Ovary (tissue), 9 donors: ENCODE measurements around the gene NPRL2. TPM values are rescaled to one million over a fixed set of nuclear protein-coding genes. Genes with fewer than 3 reads are reported as not detected.

Experiments
- DNase-seq, 5 donors: peaks; one replicate each; pipeline ENCODE4 v3.0.0-alpha.2; 2019 to 2020
- H3K27ac ChIP-seq, 2 donors: fragments of 200-600 bp; one replicate each; pipeline versions ENCODE4 v1.5.1 to v1.8.0; 2019 to 2022
- H3K27me3 ChIP-seq: fragments of 200-600 bp; one replicate; pipeline ENCODE4 v1.8.0; 2022
- H3K36me3 ChIP-seq: fragments of 200-600 bp; sonication (generic); one replicate; pipeline ENCODE4 v1.5.1; 2019
- H3K4me1 ChIP-seq: one replicate; pipeline ENCODE4 v1.8.1; 2013; ENCODE audit warnings: mild to moderate bottlenecking, moderate library complexity; ENCODE audit not compliant: insufficient read depth
- H3K4me3 ChIP-seq: fragments of 200-600 bp; sonication (generic); one replicate; pipeline ENCODE4 v1.5.1; 2017
- H3K9me3 ChIP-seq, 2 donors: fragments of 200-600 bp in 1 of 2; sonication (generic) in 1 of 2; one replicate each; pipeline versions ENCODE4 v1.5.1 to v1.8.1; 2013 to 2019; ENCODE audit warnings: mild to moderate bottlenecking in 1 of 2, moderate library complexity in 1 of 2
- EP300 ChIP-seq: sonication (generic); formaldehyde crosslinking; IDR thresholded peaks from one replicate; pipeline ENCODE4 v1.6.1; 2017; ENCODE audit warnings: antibody characterized with exemption
- POLR2A ChIP-seq: fragments of 450-650 bp; IDR thresholded peaks from one replicate; pipeline ENCODE4 v1.6.1; 2017; ENCODE audit warnings: antibody characterized with exemption, mild to moderate bottlenecking, moderate library complexity
- WGBS, 3 donors: extraction: QIAGEN DNeasy Blood & Tissue Kit in 1 of 3; methylation state at CpG; one replicate each; pipeline versions ENCODE4 v1.1.5 to v1.1.7; 2013 to 2017; 5-methylcytosine and 5-hydroxymethylcytosine counted together
- intact Hi-C, 4 donors: fragments of 100-400 bp; cut with DNase I; formaldehyde crosslinking; loops; one replicate each; pipeline versions ENCODE4 v1.11.0 to v1.15.1; 2022 to 2023
- polyA plus RNA-seq, 2 donors: library from polyadenylated mRNA; stranded (reverse); fragments of 200-250 nt in 1 of 2; fragments of 350-450 nt in 1 of 2; fragmentation: Illumina TruSeq in 1 of 2; extraction: RNeasy Lipid Tissue Mini Kit (QIAGEN cat#74804) in 1 of 2; gene quantifications; one replicate each; pipeline ENCODE4 v1.2.3, GENCODE V29; 2013 to 2014
- total RNA-seq, 7 donors: library from RNA; depleted of rRNA in 2 of 7; stranded (reverse); fragments of >200 nt in 2 of 7; fragmentation: NEBNext Ultra II Directional in 3 of 7; extraction: Animal tissue kit (Norgen Biotek cat#: 25700) in 3 of 7; gene quantifications; one replicate each; pipeline versions ENCODE4 v1.1.0 to v1.2.4, GENCODE V29; 2016 to 2023
- TF ChIP-seq, protein P1 (sequence below), 3 donors: fragments of 450-650 bp in 2 of 3; fragments of 200-600 bp in 1 of 3; IDR thresholded peaks; one replicate each; pipeline versions ENCODE4 v1.5.1 to v1.8.0; 2016 to 2022; ENCODE audit warnings: antibody characterized with exemption in 3 of 3, mild to moderate bottlenecking in 1 of 3
- donor health status: DM: no; HTN: no; CAD: no; lungs with moderate emphysema.
- donor health status: DM: no; HTN: no; CAD: no.
- donor health status: Bipolar disorder and iron deficiency.
- donor health status: DM: yes; HTN: yes; CAD: no.
- donor health status: DM: no; HTN: no; CAD: no.
- donor health status: DM: yes; HTN: yes; CAD: no.

The NPRL2 gene
- total and polyA plus RNA-seq, 9 donors: 19.4 to 26.3 (median 21.9) TPM

DNA sequence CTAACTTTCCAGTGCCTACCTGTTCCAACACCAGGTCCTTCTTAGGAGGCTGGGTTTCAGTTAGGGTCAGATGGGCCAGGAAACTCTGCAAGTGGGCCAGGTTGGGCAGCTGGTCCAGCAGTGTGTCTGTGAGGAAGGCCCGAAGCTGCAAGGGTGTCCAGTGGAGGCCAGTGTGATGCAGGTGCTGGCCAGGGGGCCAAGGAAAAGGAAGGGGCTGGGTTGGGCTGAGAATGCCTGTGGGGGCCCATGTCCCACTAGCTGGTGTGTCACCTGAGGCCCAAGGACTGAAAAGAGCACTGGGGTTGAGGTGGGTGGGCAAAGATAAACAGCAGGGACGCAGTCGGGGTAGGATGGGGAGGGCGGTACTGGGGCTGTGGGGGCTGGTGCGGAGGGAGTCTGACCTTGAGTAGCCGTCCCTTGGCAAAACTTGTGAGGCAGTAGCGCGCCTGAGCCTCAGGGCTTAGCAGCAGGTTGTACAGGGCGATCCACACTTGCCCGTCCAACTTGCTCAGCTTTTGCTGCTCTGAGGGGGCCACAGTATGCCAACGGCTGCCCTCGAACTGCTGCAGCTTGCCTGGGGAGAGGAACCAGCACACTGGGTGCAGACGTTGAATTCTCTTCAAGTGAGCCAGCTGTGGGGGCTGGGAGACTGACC, 8.5 kb downstream of the NPRL2 start:
- TF ChIP-seq, protein P1, sequence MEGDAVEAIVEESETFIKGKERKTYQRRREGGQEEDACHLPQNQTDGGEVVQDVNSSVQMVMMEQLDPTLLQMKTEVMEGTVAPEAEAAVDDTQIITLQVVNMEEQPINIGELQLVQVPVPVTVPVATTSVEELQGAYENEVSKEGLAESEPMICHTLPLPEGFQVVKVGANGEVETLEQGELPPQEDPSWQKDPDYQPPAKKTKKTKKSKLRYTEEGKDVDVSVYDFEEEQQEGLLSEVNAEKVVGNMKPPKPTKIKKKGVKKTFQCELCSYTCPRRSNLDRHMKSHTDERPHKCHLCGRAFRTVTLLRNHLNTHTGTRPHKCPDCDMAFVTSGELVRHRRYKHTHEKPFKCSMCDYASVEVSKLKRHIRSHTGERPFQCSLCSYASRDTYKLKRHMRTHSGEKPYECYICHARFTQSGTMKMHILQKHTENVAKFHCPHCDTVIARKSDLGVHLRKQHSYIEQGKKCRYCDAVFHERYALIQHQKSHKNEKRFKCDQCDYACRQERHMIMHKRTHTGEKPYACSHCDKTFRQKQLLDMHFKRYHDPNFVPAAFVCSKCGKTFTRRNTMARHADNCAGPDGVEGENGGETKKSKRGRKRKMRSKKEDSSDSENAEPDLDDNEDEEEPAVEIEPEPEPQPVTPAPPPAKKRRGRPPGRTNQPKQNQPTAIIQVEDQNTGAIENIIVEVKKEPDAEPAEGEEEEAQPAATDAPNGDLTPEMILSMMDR (IDR thresholded peaks at IDR 0.05): no peak
- no peaks in the 10 kb centered on the region for H3K36me3 ChIP-seq
- 81 to 85% (median 82%) methylated on average over 13 of the region's 13 CpGs for WGBS, 3 donors
- no peak overlapping the region for H3K4me3 ChIP-seq
- H3K4me1 ChIP-seq: peaks cover 17% of the 10 kb centered on the region
- H3K9me3 ChIP-seq: no peaks in the 10 kb centered on the region
- H3K27ac ChIP-seq: no peak overlapping the region
- intact Hi-C loops: no loop called here
- no peaks in the 10 kb centered on the region for H3K27me3 ChIP-seq
- peak in 1 of 5 donors; percentile 36 for DNase-seq

DNA sequence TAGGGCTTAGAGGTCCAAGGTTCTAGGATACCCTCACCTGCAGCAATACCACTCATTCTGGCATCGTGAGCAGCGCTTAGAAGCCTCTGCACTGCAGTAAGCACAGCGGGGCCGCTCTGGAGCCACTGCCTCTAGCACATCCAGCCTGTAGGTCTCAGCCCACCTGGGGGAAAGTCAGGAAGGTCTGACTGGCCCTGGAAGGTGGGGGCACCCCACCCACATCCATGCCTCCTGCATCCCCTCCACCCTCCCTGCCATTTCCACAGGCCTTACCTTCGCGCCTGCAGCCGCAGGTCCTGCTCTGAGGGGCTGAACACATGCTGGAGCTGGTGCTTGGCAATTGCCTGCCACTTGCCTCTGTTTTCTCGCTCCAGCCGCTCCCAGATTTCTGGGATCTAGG, 9.0 kb downstream of the NPRL2 start:
- Histone ChIP-seq H3K4me3 (no peak overlapping the region), H3K9me3 (no peaks in the 10 kb centered on the region), H3K36me3 (no peaks in the 10 kb centered on the region), H3K27me3 (no peaks in the 10 kb centered on the region), H3K27ac (no peak overlapping the region), H3K4me1 (peaks cover 17% of the 10 kb centered on the region)
- WGBS, 3 donors: 93 to 95% (median 94%) methylated on average over 9 of the region's 9 CpGs
- intact Hi-C loops: no loop called here
- no peak for TF ChIP-seq POLR2A
- TF ChIP-seq, protein P1 (IDR thresholded peaks at IDR 0.05): no peak
- no peak for TF ChIP-seq EP300
- peak in 2 of 5 donors; percentile 40 to 42 for DNase-seq

DNA sequence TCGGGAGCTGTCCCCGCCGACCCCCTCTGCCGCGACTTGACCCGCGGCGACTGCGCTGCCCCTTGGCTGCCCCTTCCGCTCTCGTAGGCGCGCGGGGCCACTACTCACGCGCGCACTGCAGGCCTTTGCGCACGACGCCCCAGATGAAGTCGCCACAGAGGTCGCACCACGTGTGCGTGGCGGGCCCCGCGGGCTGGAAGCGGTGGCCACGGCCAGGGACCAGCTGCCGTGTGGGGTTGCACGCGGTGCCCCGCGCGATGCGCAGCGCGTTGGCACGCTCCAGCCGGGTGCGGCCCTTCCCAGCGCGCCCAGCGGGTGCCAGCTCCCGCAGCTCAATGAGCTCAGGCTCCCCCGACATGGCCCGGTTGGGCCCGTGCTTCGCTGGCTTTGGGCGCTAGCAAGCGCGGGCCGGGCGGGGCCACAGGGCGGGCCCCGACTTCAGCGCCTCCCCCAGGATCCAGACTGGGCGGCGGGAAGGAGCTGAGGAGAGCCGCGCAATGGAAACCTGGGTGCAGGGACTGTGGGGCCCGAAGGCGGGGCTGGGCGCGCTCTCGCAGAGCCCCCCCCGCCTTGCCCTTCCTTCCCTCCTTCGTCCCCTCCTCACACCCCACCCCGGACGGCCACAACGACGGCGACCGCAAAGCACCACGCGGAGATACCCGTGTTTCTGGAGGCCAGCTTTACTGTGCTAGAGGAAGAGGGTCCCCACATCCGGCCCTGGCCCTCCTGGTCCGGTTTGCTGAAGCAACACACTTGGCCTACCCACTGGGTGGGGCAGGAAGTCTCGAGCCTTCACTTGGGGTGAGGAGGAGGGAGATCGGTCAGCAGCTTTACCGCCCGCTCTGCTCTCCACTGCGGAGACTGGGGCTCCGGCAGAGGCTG, 9.9 kb downstream of the NPRL2 start, which contains the start of gene RASSF1:
Gene RASSF1, minus strand, starts transcription at position 389 of the 882 bp plus-strand sequence. Its CDS starts 31 bp downstream, at position 358.
- Histone ChIP-seq H3K27ac (peak within 1 kb of the TSS; percentile 21 to 47), H3K9me3 (no peaks in the 10 kb centered on the region), H3K36me3 (no peaks in the 10 kb centered on the region), H3K27me3 (no peaks in the 10 kb centered on the region), H3K4me3 (peak within 1 kb of the TSS; percentile 56), H3K4me1 (peaks cover 18% of the 10 kb centered on the region)
- TF ChIP-seq, protein P1 (IDR thresholded peaks at IDR 0.05): no peak
- TF ChIP-seq POLR2A: peak; percentile 53
- intact Hi-C loops: no loop called here
- DNase-seq: peak in 4 of 5 donors; percentile 68 to 75 (median 70)
- WGBS, 3 donors: 2 to 4% (median 2%) methylated on average over 62 to 85 of the region's 85 CpGs

DNA sequence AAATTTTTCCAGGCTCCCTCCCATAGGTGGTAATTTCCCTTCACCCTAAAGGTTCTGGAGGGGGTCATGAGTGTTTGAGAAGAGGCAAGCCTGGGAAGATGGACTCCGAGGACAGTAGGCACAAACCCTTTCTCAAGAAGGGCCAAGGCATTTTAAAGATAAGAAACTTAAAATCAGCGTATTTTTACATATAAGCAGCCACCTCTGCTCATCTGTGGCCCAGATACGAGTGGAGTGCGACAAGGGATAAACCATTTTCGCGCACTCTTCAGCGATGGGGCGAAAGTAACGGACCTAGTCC, 10.5 kb downstream of the NPRL2 start:
- Histone ChIP-seq H3K27me3 (no peaks in the 10 kb centered on the region), H3K27ac (peak overlapping the region in 1 of 2 donors; percentile 21), H3K4me3 (peak overlapping the region; percentile 56), H3K36me3 (no peaks in the 10 kb centered on the region), H3K4me1 (peaks cover 13% of the 10 kb centered on the region), H3K9me3 (no peaks in the 10 kb centered on the region)
- 7 to 19% (median 18%) methylated on average over 9 of the region's 9 CpGs for WGBS, 3 donors
- TF ChIP-seq, protein P1 (IDR thresholded peaks at IDR 0.05): no peak
- no peak for TF ChIP-seq POLR2A
- no peak for TF ChIP-seq EP300
- intact Hi-C loops: no loop called here
- no peak for DNase-seq
